Activated CD4-positive, alpha-beta T cell treated with anti-CD3 and anti-CD28 coated beads for 36 hours (primary cell): ENCODE data around the gene CDK6. TPM values are rescaled to one million over a fixed set of nuclear protein-coding genes. Genes with fewer than 3 reads are reported as not detected.

Experiments
- ATAC-seq: fragments of 200-7000 bp; cut with Tn5 transposase; one replicate; pipeline ENCODE4 v1.10.0; 2021; ENCODE audit warnings: mild to moderate bottlenecking, moderate library complexity
- CTCF ChIA-PET: fragments of 350-600 bp; sonication (Branson Sonifier 250); formaldehyde crosslinking; loops from one replicate; lab custom pipeline; 2021; ENCODE audit warnings: antibody characterized with exemption; lab: Charles Lee
- POLR2A ChIA-PET: fragments of 350-600 bp; sonication (Branson Sonifier 250); formaldehyde crosslinking; loops from one replicate; lab custom pipeline; 2021; ENCODE audit warnings: antibody characterized with exemption, inconsistent platforms; lab: Charles Lee
- DNase-seq: peaks from one replicate; pipeline ENCODE4 v3.0.0-alpha.2; 2020
- H3K27ac Mint-ChIP-seq: one replicate; pipeline ENCODE4 v1.8.0; 2021; ENCODE audit warnings: mixed read lengths
- H3K27me3 Mint-ChIP-seq: one replicate; pipeline ENCODE4 v1.8.0; 2021; ENCODE audit warnings: mixed read lengths
- H3K36me3 Mint-ChIP-seq: one replicate; pipeline ENCODE4 v1.8.0; 2021; ENCODE audit warnings: low read depth, mixed read lengths
- H3K4me1 Mint-ChIP-seq: one replicate; pipeline ENCODE4 v1.8.0; 2021; ENCODE audit warnings: mixed read lengths
- H3K4me3 Mint-ChIP-seq: one replicate; pipeline ENCODE4 v1.8.0; 2021; ENCODE audit warnings: mild to moderate bottlenecking, moderate library complexity, mixed read lengths
- H3K9me3 Mint-ChIP-seq: one replicate; pipeline ENCODE4 v1.8.0; 2021; ENCODE audit warnings: low read depth, mixed read lengths
- intact Hi-C, 2 experiments: fragments of 100-400 bp; cut with DNase I in 1 of 2; cut with micrococcal nuclease in 1 of 2; formaldehyde crosslinking; loops; one replicate each; pipeline versions ENCODE4 v1.14.2 to v1.15.1; 2022 to 2024; cut with DNase I, micrococcal nuclease
- total RNA-seq, 2 experiments: library from RNA; stranded (reverse); gene quantifications; one replicate each; pipeline ENCODE4 v1.2.3, GENCODE V29; 2021

Gene CDK6
- total RNA-seq, 2 experiments from 2014 or later = 118 to 135 TPM

- ATAC-seq (peak; percentile 63), DNase-seq (no peak)
- H3K4me3 Mint-ChIP-seq = no peak overlapping the region
- intact Hi-C loops = no loop called here
- H3K4me1 Mint-ChIP-seq = peaks cover 34% of the 10 kb centered on the region
- H3K36me3 Mint-ChIP-seq = peaks cover 49% of the 10 kb centered on the region
- no peaks in the 10 kb centered on the region for H3K27me3 Mint-ChIP-seq
- ChIA-PET POLR2A (interaction anchor here (1.0 kb wide), 1 partner anchor 9 kb away, joined by 4 read pairs; no protein-coding TSS in a partner anchor), CTCF (no interaction called here)
- H3K9me3 Mint-ChIP-seq = no peaks in the 10 kb centered on the region
- H3K27ac Mint-ChIP-seq = peak overlapping the region; percentile 38
Observed at GRCh38 chr7:92671505-92672169, 164.7 kb downstream of the CDK6 start.

- Mint-ChIP-seq H3K27me3 (no peaks in the 10 kb centered on the region), H3K36me3 (peaks cover 57% of the 10 kb centered on the region), H3K9me3 (no peaks in the 10 kb centered on the region), H3K4me1 (peaks cover 43% of the 10 kb centered on the region), H3K4me3 (no peak overlapping the region), H3K27ac (peak overlapping the region; percentile 38)
- no peak for ATAC-seq
- POLR2A ChIA-PET = no interaction called here
- no peak for DNase-seq
- CTCF ChIA-PET = no interaction called here
- intact Hi-C loops = no loop called here
Observed at GRCh38 chr7:92670204-92670851, 166.0 kb downstream of the CDK6 start.

DNA sequence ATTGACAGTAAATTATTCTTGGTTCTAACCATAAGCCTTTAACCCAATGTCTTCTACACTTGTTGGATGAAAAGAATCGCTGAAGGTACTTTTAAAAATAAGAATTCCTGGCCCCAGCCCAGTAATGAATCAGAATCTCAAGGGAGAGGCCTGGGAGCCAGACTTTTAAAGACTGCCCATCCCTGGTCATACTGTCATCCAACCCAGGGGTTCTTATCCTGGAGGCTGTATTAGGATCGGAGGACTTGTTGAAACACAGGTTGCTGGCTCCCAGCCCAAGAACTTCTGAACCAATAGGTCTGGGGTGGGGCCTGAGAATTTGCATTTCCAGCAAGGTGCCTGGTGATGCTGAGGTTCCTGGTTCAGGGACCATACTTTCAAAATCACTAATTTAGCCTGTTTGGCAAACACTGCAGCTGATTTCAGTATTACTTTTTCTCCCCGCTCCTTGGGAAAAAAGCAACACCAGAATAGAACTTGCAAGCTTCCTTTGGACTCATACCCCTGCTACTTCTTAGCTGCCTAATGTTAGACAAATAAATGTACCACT is 166.7 kb downstream of the CDK6 start:
- Mint-ChIP-seq H3K4me1 (peaks cover 49% of the 10 kb centered on the region), H3K36me3 (peaks cover 61% of the 10 kb centered on the region), H3K4me3 (no peak overlapping the region), H3K27ac (no peak overlapping the region), H3K9me3 (no peaks in the 10 kb centered on the region), H3K27me3 (no peaks in the 10 kb centered on the region)
- CTCF ChIA-PET = no interaction called here
- intact Hi-C loops = no loop called here
- ATAC-seq = no peak
- DNase-seq = no peak
- POLR2A ChIA-PET = no interaction called here

- Mint-ChIP-seq H3K27ac (no peak overlapping the region), H3K4me1 (peaks cover 49% of the 10 kb centered on the region), H3K36me3 (peaks cover 59% of the 10 kb centered on the region), H3K27me3 (no peaks in the 10 kb centered on the region), H3K9me3 (no peaks in the 10 kb centered on the region), H3K4me3 (no peak overlapping the region)
- ChIA-PET POLR2A (no interaction called here), CTCF (no interaction called here)
- no peak for DNase-seq
- intact Hi-C loops = no loop called here
- ATAC-seq = no peak
Observed at GRCh38 chr7:92668564-92668963, 167.8 kb downstream of the CDK6 start.

GRCh38 chr7:92667816-92668535 is 168.4 kb downstream of the CDK6 start:
- H3K27ac Mint-ChIP-seq = no peak overlapping the region
- H3K36me3 Mint-ChIP-seq = peaks cover 54% of the 10 kb centered on the region
- ChIA-PET CTCF (no interaction called here), POLR2A (no interaction called here)
- peaks cover 46% of the 10 kb centered on the region for H3K4me1 Mint-ChIP-seq
- intact Hi-C loops = no loop called here
- H3K27me3 Mint-ChIP-seq = no peaks in the 10 kb centered on the region
- no peak overlapping the region for H3K4me3 Mint-ChIP-seq
- ATAC-seq (no peak), DNase-seq (no peak)
- no peaks in the 10 kb centered on the region for H3K9me3 Mint-ChIP-seq

- DNase-seq (no peak), ATAC-seq (no peak)
- Mint-ChIP-seq H3K4me1 (peaks cover 30% of the 10 kb centered on the region), H3K9me3 (no peaks in the 10 kb centered on the region), H3K36me3 (peaks cover 38% of the 10 kb centered on the region), H3K27ac (peak overlapping the region; percentile 82), H3K4me3 (no peak overlapping the region), H3K27me3 (no peaks in the 10 kb centered on the region)
- intact Hi-C loops = loop anchor here in 1 of 2 experiments (2.0 kb wide), 1 partner anchor 35 kb away; no protein-coding TSS in a partner anchor
- ChIA-PET POLR2A (no interaction called here), CTCF (no interaction called here)
Observed at GRCh38 chr7:92665926-92666325, 170.4 kb downstream of the CDK6 start.

DNA sequence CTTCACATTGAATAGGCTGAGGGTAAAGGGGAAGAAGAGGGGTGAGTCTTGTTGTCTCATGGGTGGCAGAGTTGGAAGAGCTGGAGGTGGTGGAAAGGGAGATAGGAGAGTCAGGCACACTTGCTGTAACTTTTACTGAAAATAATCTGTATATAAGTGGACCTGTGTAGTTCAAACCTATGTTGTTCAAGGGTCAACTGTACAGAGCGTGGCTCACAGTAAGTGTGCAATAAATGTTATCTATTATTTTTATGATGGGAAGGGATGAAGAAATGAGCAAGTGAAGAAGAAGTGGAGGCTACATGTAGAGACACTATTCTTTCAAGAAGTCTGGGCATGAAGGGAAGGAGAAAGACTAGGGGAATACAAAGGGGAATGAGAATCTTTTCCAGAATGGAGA is 174.7 kb downstream of the CDK6 start:
- peaks cover 20% of the 10 kb centered on the region for H3K4me1 Mint-ChIP-seq
- H3K27ac Mint-ChIP-seq = no peak overlapping the region
- no peaks in the 10 kb centered on the region for H3K27me3 Mint-ChIP-seq
- ATAC-seq (no peak), DNase-seq (no peak)
- H3K9me3 Mint-ChIP-seq = no peaks in the 10 kb centered on the region
- H3K4me3 Mint-ChIP-seq = no peak overlapping the region
- peaks cover 38% of the 10 kb centered on the region for H3K36me3 Mint-ChIP-seq
- ChIA-PET POLR2A (no interaction called here), CTCF (interaction anchor here (0.6 to 0.7 kb wide), 2 partner anchors 34 to 233 kb away, joined by 3 to 4 read pairs; no protein-coding TSS in a partner anchor)
- intact Hi-C loops = no loop called here

DNA sequence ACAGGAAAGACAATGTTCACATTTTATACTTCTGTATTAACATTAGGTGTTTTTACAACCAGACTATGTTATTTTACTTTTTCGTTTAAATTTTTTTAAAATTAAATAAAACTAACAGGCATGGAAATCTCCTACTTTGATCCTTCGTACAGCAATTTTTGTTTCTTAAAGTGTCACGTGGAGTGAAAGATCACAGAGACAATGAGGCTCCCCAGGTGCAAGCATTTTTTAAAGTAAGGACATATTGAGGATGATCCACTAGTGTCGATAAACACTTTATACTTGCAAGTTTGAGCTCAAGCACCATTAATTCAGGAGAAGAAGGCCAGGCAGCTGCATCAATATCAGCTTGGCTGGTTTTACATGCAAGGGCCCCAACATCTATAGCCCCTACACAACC is 177.7 kb downstream of the CDK6 start:
- H3K4me3 Mint-ChIP-seq = no peak overlapping the region
- no peak overlapping the region for H3K27ac Mint-ChIP-seq
- intact Hi-C loops = no loop called here
- peaks cover 36% of the 10 kb centered on the region for H3K36me3 Mint-ChIP-seq
- peaks cover 16% of the 10 kb centered on the region for H3K4me1 Mint-ChIP-seq
- H3K27me3 Mint-ChIP-seq = no peaks in the 10 kb centered on the region
- POLR2A ChIA-PET = no interaction called here
- no peak for ATAC-seq
- H3K9me3 Mint-ChIP-seq = no peaks in the 10 kb centered on the region
- CTCF ChIA-PET = interaction anchor here (0.8 kb wide), 1 partner anchor 37 kb away, joined by 5 read pairs; no protein-coding TSS in a partner anchor
- no peak for DNase-seq

- Mint-ChIP-seq H3K36me3 (peaks cover 38% of the 10 kb centered on the region), H3K9me3 (no peaks in the 10 kb centered on the region), H3K4me3 (no peak overlapping the region), H3K27ac (no peak overlapping the region), H3K4me1 (peaks cover 26% of the 10 kb centered on the region), H3K27me3 (no peaks in the 10 kb centered on the region)
- ATAC-seq = no peak
- ChIA-PET CTCF (interaction anchor here (0.6 kb wide), 1 partner anchor 235 kb away, joined by 3 read pairs; no protein-coding TSS in a partner anchor), POLR2A (no interaction called here)
- DNase-seq = no peak
- intact Hi-C loops = no loop called here
Observed at GRCh38 chr7:92657391-92657790, 179.0 kb downstream of the CDK6 start.

- intact Hi-C loops = no loop called here
- Mint-ChIP-seq H3K27me3 (no peaks in the 10 kb centered on the region), H3K9me3 (no peaks in the 10 kb centered on the region), H3K4me3 (no peak overlapping the region), H3K36me3 (peaks cover 44% of the 10 kb centered on the region), H3K27ac (no peak overlapping the region), H3K4me1 (peaks cover 33% of the 10 kb centered on the region)
- ChIA-PET CTCF (interaction anchor here (2.3 kb wide), 1 partner anchor 34 kb away, joined by 10 read pairs; no protein-coding TSS in a partner anchor), POLR2A (no interaction called here)
- DNase-seq (no peak), ATAC-seq (no peak)
Observed at GRCh38 chr7:92656121-92656520, 180.3 kb downstream of the CDK6 start.

DNA sequence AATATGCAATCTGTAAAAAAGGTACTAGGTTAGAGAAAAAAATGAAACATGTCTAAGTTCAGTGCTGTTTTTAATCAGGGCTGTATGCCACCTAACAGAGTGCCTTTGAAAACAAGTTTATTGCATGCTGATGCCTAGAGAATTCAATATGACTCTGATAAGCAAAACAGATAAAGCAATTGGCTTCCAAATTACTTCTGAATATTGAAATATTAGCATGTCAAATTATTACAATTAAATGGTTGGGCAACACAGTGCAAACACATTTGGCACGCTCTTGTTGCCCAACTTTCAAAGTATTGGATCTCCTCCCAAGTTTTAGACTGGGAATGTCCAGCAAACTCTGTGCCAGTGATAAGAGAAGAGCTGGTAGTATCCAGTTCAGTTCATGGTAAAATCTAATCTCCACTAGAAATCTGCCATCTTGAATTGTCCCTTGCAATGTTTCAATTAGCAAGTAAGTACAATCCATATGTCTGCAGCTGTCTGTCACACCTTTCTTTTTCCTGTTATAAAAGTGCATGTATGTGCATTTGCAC is 181.0 kb downstream of the CDK6 start:
- DNase-seq (no peak), ATAC-seq (no peak)
- Mint-ChIP-seq H3K4me1 (peaks cover 36% of the 10 kb centered on the region), H3K4me3 (no peak overlapping the region), H3K27me3 (no peaks in the 10 kb centered on the region), H3K27ac (no peak overlapping the region), H3K36me3 (peaks cover 49% of the 10 kb centered on the region), H3K9me3 (no peaks in the 10 kb centered on the region)
- intact Hi-C loops = no loop called here
- ChIA-PET POLR2A (no interaction called here), CTCF (interaction anchor here (2.3 kb wide), 1 partner anchor 35 kb away, joined by 10 read pairs; no protein-coding TSS in a partner anchor)
